T-helper 2 cell treated with Interferon-gamma antibody and Interleukin-4, amounts not matched to agents 100 ng/mL and 5 ng/mL, for 36 hours (primary cell): ENCODE results near the gene MAT2B. TPM values are rescaled to one million over a fixed set of nuclear protein-coding genes. Genes with fewer than 3 reads are reported as not detected.

Experiments
- intact Hi-C: fragments of 100-400 bp; cut with micrococcal nuclease; formaldehyde crosslinking; loops from one replicate; pipeline ENCODE4 v1.15.1; 2023
- total RNA-seq: library from RNA; stranded (reverse); gene quantifications from 2 replicates; pipeline ENCODE4 v1.2.3, GENCODE V29; 2022

MAT2B gene
- total RNA-seq: 82.4 and 84.5 TPM in 2 replicates

DNA sequence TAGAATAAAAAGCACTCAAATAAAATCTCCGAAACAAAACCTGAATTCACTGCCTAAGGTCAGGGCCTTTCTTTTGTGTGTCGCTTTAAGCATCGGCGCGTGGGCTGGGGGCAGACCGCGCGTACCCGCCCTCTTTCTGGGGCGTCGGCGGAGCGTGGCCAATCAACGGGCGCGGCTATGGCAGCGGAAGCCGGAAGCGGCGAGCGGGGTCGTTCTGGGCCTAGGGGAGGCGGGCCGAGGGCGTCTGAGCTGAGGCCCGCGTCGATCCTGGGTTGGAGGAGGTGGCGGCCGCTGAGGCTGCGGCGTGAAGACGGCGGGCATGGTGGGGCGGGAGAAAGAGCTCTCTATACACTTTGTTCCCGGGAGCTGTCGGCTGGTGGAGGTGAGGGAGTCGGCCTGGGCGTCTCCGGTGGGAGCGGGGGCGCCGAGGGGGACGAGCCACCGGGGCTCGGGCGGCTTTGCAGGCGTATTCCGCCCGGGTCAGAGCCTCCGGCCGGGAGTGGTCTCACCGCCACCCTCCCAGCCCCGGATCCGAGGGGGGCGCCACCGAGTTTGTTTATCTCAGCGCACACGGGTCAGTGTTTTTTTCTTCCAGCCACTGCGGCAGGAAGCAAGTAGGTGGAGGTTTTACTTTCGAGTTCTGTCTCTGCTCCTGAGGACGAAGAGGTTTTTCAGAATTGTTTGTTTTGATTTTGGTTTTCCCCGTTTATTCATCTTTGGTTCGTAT, at the start of gene MAT2B:
TSS of gene MAT2B (plus strand) at position 252 of the 727 bp plus-strand sequence. CDS start at position 320, 68 bp downstream.
- intact Hi-C loops: loop anchor here (1.0 to 5.0 kb wide), 4 partner anchors 17 to 193 kb away; partner anchors contain the start of genes CCNG1, HMMR and NUDCD2

- intact Hi-C loops: no loop called here
Observed at GRCh38 chr5:163456029-163456589, 49.3 kb upstream of the MAT2B start.

- intact Hi-C loops: no loop called here
Observed at GRCh38 chr5:163456840-163457239, 48.6 kb upstream of the MAT2B start.

- intact Hi-C loops: no loop called here
Observed at GRCh38 chr5:163458778-163459385, 46.5 kb upstream of the MAT2B start.

GRCh38 chr5:163459462-163459818, 46.0 kb upstream of the MAT2B start:
- intact Hi-C loops: no loop called here

- intact Hi-C loops: loop anchor here (1.0 kb wide), 2 partner anchors 23 to 45 kb away; partner anchors contain the start of genes CCNG1 and MAT2B
Observed at GRCh38 chr5:163459819-163460561, 45.4 kb upstream of the MAT2B start, which contains the start of gene NUDCD2. Gene NUDCD2, minus strand, starts transcription at chr5:163460102. Its CDS starts 52 bp downstream, at chr5:163460050.

DNA sequence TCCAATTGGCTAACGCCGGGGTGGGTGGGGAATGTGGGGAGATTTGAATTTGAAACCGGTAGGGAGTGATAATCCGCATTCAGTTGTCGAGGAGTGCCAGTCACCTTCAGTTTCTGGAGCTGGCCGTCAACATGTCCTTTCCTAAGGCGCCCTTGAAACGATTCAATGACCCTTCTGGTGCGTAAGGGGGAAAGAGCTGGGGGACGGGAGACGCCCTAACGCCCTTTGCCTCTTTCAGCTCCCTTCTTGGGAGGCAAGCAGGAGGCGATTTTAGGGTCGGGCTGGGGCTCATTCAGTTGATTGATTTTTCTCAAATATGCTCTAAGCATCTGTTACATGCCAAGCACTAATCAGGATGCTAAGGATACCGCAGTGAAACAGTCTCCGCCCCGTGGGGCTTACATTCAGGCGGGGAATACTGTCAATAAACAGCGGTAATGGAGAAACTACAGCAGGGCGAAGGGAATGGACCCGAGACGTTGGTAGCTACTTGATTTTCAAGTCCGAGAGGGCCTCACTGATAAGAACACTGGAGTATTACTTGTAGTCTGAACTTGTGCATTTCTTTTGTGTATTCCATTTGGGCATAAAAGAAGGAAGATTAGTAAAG, 44.8 kb upstream of the MAT2B start, which contains the start of gene HMMR:
TSS of gene HMMR (plus strand) at position 71 of the 610 bp plus-strand sequence. CDS start at position 132, 61 bp downstream.
- intact Hi-C loops: loop anchor here (1.0 kb wide), 2 partner anchors 23 to 45 kb away; partner anchors contain the start of genes CCNG1 and MAT2B

DNA sequence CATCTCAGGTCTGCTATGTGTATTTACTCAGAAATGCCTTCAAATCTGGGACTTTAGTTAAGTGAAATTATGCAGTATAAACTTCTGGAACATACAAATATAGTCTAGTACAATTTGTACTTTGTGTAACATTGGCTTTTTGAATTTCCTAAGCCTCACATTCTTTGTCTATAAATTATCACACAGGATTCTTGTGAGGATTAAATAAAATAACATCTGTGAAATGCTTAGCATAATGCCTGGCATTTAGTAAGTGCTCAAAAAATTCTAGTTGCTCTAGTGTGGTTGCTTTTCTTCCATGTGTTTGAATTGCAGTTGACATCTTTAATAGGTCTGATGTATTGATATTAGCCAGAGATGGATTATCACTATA, 42.4 kb upstream of the MAT2B start:
- intact Hi-C loops: no loop called here

- intact Hi-C loops: no loop called here
Observed at GRCh38 chr5:163467682-163468081, 37.7 kb upstream of the MAT2B start.

- intact Hi-C loops: no loop called here
Observed at GRCh38 chr5:163473635-163474243, 31.7 kb upstream of the MAT2B start.

GRCh38 chr5:163475411-163475810, 30.0 kb upstream of the MAT2B start:
- intact Hi-C loops: no loop called here

- intact Hi-C loops: no loop called here
Observed at GRCh38 chr5:163478126-163478981, 27.1 kb upstream of the MAT2B start.

GRCh38 chr5:163478982-163479271, 26.5 kb upstream of the MAT2B start:
- intact Hi-C loops: no loop called here

DNA sequence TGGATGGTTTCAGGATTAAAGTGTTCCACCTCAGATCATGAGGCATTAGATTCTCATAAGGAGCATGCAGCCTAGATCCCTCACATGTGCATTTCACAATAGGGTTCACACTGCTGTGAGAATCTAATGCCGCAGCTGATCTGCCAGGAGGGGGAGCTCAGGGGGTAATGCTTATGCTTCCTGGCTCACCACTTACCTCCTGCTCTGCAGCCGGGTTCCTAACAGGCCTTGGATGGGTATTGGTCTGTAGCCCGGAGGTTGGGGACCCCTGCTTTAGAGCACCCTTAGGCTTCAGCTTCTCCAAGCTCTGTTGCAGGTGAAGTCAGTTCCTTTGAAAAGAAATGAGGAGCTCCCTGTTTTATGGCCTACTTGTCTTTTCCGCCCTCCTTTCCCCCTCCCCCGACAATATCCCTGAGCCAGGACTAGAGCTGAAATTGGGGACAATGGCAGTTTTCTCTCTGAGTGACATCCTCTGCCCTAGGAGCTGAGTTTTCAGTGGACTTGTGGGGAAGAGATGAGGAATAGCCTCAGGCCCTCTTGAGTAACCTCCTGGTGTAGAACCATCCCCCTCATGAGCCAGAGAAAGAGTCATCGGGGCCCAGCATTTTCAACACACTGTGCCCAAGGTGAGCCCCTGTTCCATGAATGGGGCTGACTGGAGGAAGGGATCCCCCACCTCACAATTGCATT, 16.2 kb upstream of the MAT2B start:
- intact Hi-C loops: loop anchor here (2.0 kb wide), 1 partner anchor 16 kb away; the partner anchor contains the start of gene MAT2B

DNA sequence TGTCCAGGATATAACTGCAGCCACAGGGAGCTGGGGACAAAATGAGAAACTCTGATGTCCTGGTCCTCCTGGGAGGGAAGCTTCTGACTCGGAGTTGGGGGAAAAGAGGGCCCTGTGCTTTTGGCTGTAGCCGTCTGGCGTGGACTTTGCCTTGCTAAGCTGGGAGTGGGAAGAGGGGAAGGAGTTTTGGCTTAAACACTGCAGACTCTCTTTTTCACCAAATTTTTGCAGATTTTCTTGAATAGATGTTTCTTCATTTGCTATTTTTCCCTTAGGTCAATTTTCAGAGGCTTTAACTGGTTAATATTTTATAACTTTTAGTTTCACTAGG, 15.7 kb upstream of the MAT2B start:
- intact Hi-C loops: loop anchor here (2.0 kb wide), 1 partner anchor 15 kb away; the partner anchor contains the start of gene MAT2B

DNA sequence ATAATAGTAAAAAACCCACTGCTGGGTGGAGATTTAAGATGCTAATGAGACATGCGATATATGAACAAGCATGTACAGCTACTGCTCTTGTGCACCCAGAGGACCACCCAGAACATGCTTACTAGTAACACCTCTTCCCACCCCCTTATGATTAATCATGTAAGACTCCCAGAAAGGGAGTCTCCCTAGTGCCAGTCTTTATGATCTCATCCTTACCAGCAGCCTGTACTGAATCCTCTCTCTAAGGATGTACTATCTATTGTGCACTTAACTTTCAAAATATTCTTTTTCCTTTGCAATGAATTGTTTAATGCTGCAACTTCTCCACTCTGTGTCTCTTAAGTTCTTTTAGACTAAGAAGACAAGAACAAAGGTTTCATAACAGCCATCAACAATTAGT, 9.1 kb upstream of the MAT2B start:
- intact Hi-C loops: no loop called here

DNA sequence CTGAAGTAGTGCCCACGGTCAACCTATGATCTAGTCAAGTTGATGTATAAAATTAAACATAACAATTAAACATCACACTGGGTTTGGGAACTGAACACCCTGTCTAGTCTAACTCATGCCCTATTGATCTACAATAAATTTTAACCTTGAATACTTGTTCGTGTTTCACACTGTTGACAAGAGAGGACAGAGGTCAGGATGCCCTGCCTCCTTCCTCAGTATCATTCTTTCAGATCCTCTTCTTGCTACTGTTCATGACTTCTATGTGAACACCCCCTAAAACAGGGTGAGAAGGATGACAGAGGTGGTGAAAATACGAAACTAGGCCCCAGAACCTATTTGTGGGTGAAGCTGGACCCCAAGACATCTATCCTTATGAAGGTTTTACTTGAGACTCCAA, 8.1 kb upstream of the MAT2B start:
- intact Hi-C loops: no loop called here

GRCh38 chr5:163498886-163499285, 6.5 kb upstream of the MAT2B start:
- intact Hi-C loops: no loop called here

DNA sequence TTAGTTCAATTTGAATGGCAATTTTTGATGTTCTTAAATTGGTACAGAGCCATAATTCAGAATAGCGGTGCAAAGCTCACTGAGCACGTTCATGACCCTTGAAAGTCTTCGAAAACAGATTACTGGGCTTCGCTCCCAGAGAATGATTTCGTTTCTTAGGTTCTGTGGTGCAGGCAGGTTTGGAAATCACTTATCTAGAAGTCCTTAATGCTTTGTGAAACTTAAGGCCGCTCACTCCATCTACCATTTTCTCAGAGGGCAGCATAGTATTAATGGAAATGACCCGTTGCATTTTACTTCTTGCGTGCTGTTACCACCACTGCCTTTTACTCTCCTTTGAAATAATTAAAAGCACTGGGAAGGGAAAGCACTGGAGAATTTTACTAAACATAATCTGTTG, 2.9 kb upstream of the MAT2B start:
- intact Hi-C loops: no loop called here
